HEK293T (cell line): ENCODE results near the gene TMEM254.
"Not testable (repeated sequence)": the region's sequence is repeated elsewhere in the genome, so short reads cannot be mapped to it uniquely, and the experiment has no call there.

ENCODE experiments used
- CTCF ChIA-PET: fragments of 350-600 bp; formaldehyde crosslinking; extraction: SDS; loops from one replicate; lab custom pipeline; 2021; ENCODE audit warnings: antibody characterized with exemption, inconsistent platforms; lab: Yijun Ruan, JAX
- POLR2A ChIA-PET: fragments of 350-600 bp; formaldehyde crosslinking; extraction: SDS; loops from one replicate; lab custom pipeline; 2020; ENCODE audit warnings: antibody characterized with exemption, inconsistent platforms; lab: Yijun Ruan, JAX
- DNase-seq: peaks from one replicate; pipeline ENCODE4 v3.0.0; 2012; ENCODE audit warnings: mixed read lengths; ENCODE audit errors: extremely low spot score
- ARNT ChIP-seq: fragments of 450-650 bp; IDR thresholded peaks from 2 replicates; pipeline ENCODE4 v1.6.1; 2017; ENCODE audit warnings: mild to moderate bottlenecking
- BHLHE40 ChIP-seq: fragments of 450-650 bp; IDR thresholded peaks from 2 replicates; pipeline ENCODE4 v1.6.1; 2016; ENCODE audit warnings: mild to moderate bottlenecking, moderate library complexity, borderline replicate concordance
- CTBP1 ChIP-seq: fragments of 450-650 bp; IDR thresholded peaks from 2 replicates; pipeline ENCODE4 v1.6.1; 2016; ENCODE audit warnings: borderline replicate concordance
- ELF4 ChIP-seq: fragments of 450-650 bp; IDR thresholded peaks from 2 replicates; pipeline ENCODE4 v1.6.1; 2017; ENCODE audit warnings: antibody characterized with exemption
- FOXA1 ChIP-seq: fragments of 450-650 bp; IDR thresholded peaks from 2 replicates; pipeline ENCODE4 v1.6.1; 2016; ENCODE audit warnings: mild to moderate bottlenecking
- FOXK2 ChIP-seq: fragments of 450-650 bp; IDR thresholded peaks from 2 replicates; pipeline ENCODE4 v1.6.1; 2016; ENCODE audit warnings: mild to moderate bottlenecking
- FOXM1 ChIP-seq: fragments of 450-650 bp; IDR thresholded peaks from 2 replicates; pipeline ENCODE4 v1.6.1; 2017; ENCODE audit warnings: mild to moderate bottlenecking, borderline replicate concordance
- HDGF ChIP-seq: fragments of 450-650 bp; IDR thresholded peaks from 2 replicates; pipeline ENCODE4 v1.6.1; 2017; ENCODE audit warnings: antibody characterized with exemption, borderline replicate concordance
- L3MBTL2 ChIP-seq: fragments of 450-650 bp; conservative IDR thresholded peaks from 2 replicates; pipeline ENCODE4 v1.6.1; 2016; ENCODE audit warnings: mild to moderate bottlenecking
- LEF1 ChIP-seq: fragments of 450-650 bp; IDR thresholded peaks from 2 replicates; pipeline ENCODE4 v1.6.1; 2017; ENCODE audit warnings: mild to moderate bottlenecking, borderline replicate concordance
- NFRKB ChIP-seq: fragments of 450-650 bp; IDR thresholded peaks from 2 replicates; pipeline ENCODE4 v1.6.1; 2016; ENCODE audit warnings: mild to moderate bottlenecking, moderate library complexity
- PKNOX1 ChIP-seq: fragments of 450-650 bp; IDR thresholded peaks from 2 replicates; pipeline ENCODE4 v1.6.1; 2016
- SP1 ChIP-seq: fragments of 450-650 bp; IDR thresholded peaks from 2 replicates; pipeline ENCODE4 v1.6.1; 2017
- SUZ12 ChIP-seq: fragments of 450-650 bp; IDR thresholded peaks from 2 replicates; pipeline ENCODE4 v1.6.1; 2016; ENCODE audit warnings: mild to moderate bottlenecking
- TARDBP ChIP-seq: fragments of 450-650 bp; IDR thresholded peaks from 2 replicates; pipeline ENCODE4 v1.6.1; 2016
- ZNF384 ChIP-seq: fragments of 450-650 bp; IDR thresholded peaks from 2 replicates; pipeline ENCODE4 v1.6.1; 2016

The TMEM254 gene

GRCh38 chr10:80122746-80123145 lies 44.3 kb downstream of the TMEM254 start:
- TF ChIP-seq PKNOX1 (no peak), ELF4 (no peak), SP1 (no peak), ARNT (no peak), SUZ12 (no peak), BHLHE40 (no peak), LEF1 (no peak), CTBP1 (no peak), ZNF384 (no peak), TARDBP (no peak), FOXM1 (no peak), NFRKB (no peak), L3MBTL2 (no peak), FOXA1 (no peak)
- ChIA-PET POLR2A (no interaction called here), CTCF (no interaction called here)
- no peak for DNase-seq

DNA sequence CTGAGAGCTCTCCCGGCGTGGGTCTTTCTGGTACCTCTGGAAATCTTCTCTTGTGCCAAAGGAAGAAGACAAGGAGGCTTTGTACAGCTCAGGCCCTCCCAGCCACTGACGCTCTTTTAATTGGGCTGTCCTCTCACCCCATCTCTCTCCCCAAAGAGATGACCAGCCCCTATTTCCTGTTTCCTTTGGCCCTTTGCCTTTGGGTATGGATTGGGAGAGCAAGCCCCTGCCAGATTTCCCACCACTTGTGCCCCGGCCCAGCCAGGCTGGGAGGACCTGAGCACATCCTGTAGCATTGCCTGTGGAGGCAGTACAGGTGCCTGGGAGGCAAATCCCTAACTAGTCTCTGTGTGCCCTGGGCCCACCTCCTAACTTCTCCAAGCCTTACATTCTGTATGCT lies 48.4 kb downstream of the TMEM254 start:
- ChIA-PET CTCF (no interaction called here), POLR2A (no interaction called here)
- no peak for TF ChIP-seq L3MBTL2
- TF ChIP-seq NFRKB = no peak
- no peak for TF ChIP-seq ELF4
- no peak for TF ChIP-seq ZNF384
- TF ChIP-seq TARDBP = no peak
- no peak for TF ChIP-seq SUZ12
- TF ChIP-seq FOXA1 = no peak
- TF ChIP-seq PKNOX1 = no peak

GRCh38 chr10:80131499-80131901 lies 53.0 kb downstream of the TMEM254 start:
- no peak for TF ChIP-seq NFRKB
- TF ChIP-seq LEF1 = no peak
- no peak for TF ChIP-seq ZNF384
- no peak for TF ChIP-seq TARDBP
- TF ChIP-seq FOXA1 = no peak
- TF ChIP-seq FOXK2 = no peak
- TF ChIP-seq SUZ12 = no peak
- TF ChIP-seq PKNOX1 = no peak
- TF ChIP-seq ARNT = no peak
- ChIA-PET CTCF (no interaction called here), POLR2A (no interaction called here)
- DNase-seq = no peak

More for the DNA sequence above, 48.4 kb downstream of the TMEM254 start:
- no peak for DNase-seq

DNA sequence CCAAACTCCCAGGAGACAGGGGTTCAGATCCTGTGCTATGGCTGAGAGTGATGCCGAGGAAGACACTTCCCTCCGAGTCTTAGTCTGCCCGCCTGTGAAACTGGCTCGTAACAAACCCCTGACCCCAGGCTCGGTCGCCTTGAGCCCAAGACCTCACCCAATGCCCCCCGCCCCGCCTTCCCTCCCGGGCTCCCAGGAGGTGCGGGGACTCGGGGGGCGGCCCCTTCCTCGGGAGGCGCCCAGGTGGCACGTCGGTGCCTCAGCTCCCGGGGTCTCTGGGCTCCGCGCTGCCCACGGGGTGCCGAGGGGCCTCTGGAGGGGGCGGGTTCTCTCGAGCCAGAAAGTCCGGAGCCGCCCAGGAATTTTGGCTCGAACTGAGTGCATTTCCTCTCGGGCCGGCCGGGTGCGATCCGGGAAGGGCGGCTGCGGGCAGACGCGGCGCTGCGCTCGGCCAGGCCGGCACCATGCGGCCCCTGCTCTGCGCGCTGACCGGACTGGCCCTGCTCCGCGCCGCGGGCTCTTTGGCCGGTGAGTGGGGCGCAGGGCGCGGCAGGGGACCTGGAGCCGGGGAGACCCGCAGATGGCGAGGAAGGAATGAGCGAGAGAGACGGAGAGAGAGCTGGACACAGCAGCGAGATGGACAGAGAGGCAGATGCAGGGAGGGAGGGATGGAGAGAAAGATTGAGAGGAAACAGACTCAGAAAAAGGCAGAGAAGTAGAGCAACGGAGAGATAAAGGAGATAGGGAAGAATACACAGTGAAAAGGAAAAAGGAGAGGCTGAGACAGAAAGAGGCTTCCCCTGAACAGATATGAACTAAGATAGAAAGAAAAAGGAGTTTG lies 54.1 kb downstream of the TMEM254 start, which contains the start of gene PLAC9:
Gene PLAC9 (plus strand): TSS at position 432 of the 841 bp plus-strand sequence. CDS start 33 bp downstream, at position 465.
- TF ChIP-seq ARNT (no peak), ZNF384 (no peak), FOXK2 (no peak), HDGF (no peak), FOXA1 (no peak), SP1 (no peak), FOXM1 (no peak), LEF1 (no peak), CTBP1 (no peak), BHLHE40 (no peak), NFRKB (no peak), TARDBP (no peak), ELF4 (no peak), SUZ12 (no peak), L3MBTL2 (no peak), PKNOX1 (no peak)
- no peak for DNase-seq
- ChIA-PET POLR2A (no interaction called here), CTCF (interaction anchor here (0.9 kb wide), 1 partner anchor 90 kb away, joined by 3 read pairs; no protein-coding TSS in a partner anchor)

GRCh38 chr10:80133206-80133605 lies 54.7 kb downstream of the TMEM254 start:
- TF ChIP-seq SUZ12 = no peak
- TF ChIP-seq L3MBTL2 = no peak
- TF ChIP-seq LEF1 = no peak
- no peak for TF ChIP-seq FOXK2
- TF ChIP-seq SP1 = no peak
- TF ChIP-seq TARDBP = no peak
- no peak for TF ChIP-seq ELF4
- TF ChIP-seq ZNF384 = no peak
- TF ChIP-seq FOXA1 = no peak
- TF ChIP-seq HDGF = no peak
- ChIA-PET POLR2A (no interaction called here), CTCF (interaction anchor here (0.9 kb wide), 1 partner anchor 89 kb away, joined by 3 read pairs; no protein-coding TSS in a partner anchor)
- DNase-seq = no peak

DNA sequence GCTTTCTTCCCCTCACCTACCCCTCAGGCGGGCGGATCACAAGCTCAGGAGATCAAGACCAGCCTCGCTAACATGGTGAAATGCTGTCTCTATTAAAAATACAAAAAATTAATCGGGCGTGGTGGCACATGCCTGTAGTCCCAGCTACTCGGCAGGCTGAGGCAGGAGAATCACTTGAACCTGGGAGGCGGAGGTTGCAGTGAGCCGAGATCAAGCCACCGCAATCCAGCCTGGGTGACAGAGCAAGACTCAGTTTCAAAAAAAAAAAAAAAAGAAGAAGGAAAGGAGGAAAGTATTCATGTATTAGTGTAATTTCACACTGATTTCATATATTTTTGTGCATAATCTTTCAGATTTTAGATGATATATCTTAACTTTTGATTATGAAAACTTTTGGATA lies 55.2 kb downstream of the TMEM254 start:
- CTCF ChIA-PET = interaction anchor here (0.9 kb wide), 1 partner anchor 89 kb away, joined by 3 read pairs; no protein-coding TSS in a partner anchor
- DNase-seq, POLR2A ChIA-PET: not testable (repeated sequence)
